GOT3 (cell line): ENCODE data around the gene PRR30.
"Not testable (repeated sequence)": the region's sequence is repeated elsewhere in the genome, so short reads cannot be mapped to it uniquely, and the experiment has no call there.

ENCODE experiments used
- DNase-seq: peaks from one replicate; lab custom pipeline; 2025; ENCODE audit warnings: mixed read lengths; lab: John Stamatoyannopoulos, UW

PRR30 gene

DNA sequence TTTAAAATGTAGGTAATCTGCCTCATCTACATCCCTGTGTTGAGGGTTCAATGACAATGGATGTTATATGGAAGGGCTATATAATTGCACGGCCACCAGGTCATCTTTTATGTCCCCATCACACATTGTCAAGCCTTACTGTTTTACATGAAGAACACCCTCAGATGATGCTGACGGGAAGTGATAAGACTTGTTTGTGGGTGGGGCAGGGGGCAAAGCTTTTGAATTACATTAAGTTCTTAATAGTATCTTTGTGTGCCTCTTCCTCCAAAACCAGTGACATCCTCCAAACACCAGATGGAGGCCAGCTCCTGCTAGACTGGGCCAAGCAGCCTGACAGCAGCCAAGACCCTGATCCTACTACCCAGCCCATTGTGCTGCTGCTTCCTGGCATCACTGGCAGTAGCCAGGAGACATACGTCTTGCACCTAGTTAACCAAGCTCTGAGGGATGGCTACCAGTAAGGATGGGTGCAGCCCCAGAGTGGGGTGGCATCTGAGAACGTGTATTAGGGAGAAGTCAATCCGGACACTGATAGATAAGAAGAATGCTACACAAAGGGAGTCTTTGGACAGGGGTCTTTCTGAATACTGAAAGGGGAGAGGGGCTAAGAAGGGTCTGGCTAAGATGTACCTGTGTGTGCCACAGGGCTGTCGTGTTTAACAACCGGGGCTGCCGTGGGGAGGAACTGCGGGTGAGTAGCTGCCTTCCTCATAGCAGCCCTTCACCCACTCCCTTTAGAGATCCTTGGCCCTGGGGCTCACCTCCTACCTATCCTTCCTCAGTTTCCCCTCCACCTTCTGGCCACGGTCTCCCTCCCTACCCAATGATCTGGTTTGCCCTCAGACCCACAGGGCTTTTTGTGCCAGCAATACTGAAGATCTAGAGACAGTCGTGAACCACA lies 10.3 kb downstream of the PRR30 start:
- DNase-seq, result no peak

GRCh38 chr2:27127883-27128667 lies 11.1 kb downstream of the PRR30 start:
- DNase-seq, result no peak

DNA sequence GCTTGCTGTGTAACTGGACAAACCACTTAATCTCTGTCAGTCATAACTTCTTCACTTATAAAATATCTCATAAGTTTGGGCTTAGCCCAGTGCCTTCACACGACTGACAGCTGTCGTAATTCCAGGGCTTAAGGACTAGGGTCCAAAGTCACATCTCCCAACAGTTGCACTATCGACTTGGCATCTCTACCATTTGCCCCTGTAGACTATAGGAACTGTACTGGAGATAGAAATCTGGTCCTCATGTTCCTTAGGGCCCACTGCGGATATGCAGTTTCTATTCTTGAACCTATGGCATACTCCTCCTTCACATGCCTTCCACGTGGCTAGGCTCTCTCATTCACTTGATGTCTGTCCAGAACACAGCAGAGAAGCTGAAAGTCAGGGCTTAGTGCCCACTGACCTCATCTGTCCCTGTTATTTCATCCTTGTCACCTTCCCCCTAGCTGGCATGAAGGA lies 12.9 kb downstream of the PRR30 start:
- DNase-seq, result no peak

DNA sequence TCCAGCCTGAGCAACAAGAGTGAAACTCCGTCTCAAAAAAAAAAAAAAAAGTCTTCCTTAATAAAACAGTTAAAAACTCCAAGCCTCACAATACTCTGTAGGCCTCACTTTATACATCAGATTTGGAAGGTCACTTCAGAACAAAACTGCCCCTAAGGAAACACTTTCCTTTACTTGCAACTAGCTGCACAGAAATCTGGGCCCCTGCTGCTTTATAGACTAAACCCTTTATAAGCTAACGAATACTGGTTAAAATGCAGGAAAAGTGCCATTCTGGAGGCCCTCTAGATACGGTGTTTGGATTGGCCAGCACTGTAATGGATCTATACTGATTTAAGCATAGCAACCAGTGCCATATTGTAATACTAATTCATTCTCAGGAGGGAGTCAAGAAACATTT lies 14.1 kb downstream of the PRR30 start:
- DNase-seq, result no peak

GRCh38 chr2:27123302-27124150 lies 15.7 kb downstream of the PRR30 start, which contains the start of gene ABHD1:
Gene ABHD1 (plus strand): TSS chr2:27123815. CDS start chr2:27123949, 134 bp downstream.
- no peak for DNase-seq

- no peak for DNase-seq
These were observed 16.4 kb downstream of the PRR30 start for GRCh38 chr2:27122791-27123190.

- DNase-seq, result no peak
These were observed 17.3 kb downstream of the PRR30 start for GRCh38 chr2:27121906-27122305.

GRCh38 chr2:27119330-27119670 lies 19.9 kb downstream of the PRR30 start:
- DNase-seq, result not testable (repeated sequence)

- DNase-seq, result no peak
These were observed 20.5 kb downstream of the PRR30 start, which contains the start of gene CGREF1 for GRCh38 chr2:27118525-27119329. Gene CGREF1 (minus strand): TSS chr2:27119128. CDS start chr2:27104366, 14,762 bp downstream.

DNA sequence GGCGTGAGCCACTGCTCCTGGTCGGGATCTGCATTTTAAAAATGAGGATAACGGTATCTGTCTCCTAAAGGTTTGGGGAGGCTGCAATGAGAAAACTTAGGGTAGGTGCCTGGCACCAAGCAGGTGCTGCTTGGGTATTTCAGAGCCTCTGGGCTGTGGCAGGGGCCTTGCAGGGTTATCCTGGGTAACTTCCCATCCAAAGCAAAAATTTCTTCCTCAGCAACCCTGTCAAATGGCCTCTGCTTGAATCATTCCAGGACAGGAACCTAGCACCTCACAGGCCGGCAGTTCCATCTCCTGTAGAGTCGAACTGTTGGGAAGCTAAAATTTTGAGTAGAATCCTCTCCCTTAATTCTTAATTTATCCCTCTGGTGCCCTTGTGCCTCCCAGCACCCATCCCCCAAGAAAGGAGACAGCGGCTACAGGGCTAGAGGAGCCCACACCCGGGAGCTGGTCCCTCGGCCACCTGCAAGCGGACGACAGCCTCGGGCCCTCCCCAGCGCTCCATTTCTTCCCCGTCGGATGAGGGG lies 21.1 kb downstream of the PRR30 start:
- no peak for DNase-seq

- DNase-seq, result no peak
These were observed 23.7 kb downstream of the PRR30 start for GRCh38 chr2:27115519-27115918.

GRCh38 chr2:27111392-27112078 lies 27.7 kb downstream of the PRR30 start:
- DNase-seq, result not testable (repeated sequence)

DNA sequence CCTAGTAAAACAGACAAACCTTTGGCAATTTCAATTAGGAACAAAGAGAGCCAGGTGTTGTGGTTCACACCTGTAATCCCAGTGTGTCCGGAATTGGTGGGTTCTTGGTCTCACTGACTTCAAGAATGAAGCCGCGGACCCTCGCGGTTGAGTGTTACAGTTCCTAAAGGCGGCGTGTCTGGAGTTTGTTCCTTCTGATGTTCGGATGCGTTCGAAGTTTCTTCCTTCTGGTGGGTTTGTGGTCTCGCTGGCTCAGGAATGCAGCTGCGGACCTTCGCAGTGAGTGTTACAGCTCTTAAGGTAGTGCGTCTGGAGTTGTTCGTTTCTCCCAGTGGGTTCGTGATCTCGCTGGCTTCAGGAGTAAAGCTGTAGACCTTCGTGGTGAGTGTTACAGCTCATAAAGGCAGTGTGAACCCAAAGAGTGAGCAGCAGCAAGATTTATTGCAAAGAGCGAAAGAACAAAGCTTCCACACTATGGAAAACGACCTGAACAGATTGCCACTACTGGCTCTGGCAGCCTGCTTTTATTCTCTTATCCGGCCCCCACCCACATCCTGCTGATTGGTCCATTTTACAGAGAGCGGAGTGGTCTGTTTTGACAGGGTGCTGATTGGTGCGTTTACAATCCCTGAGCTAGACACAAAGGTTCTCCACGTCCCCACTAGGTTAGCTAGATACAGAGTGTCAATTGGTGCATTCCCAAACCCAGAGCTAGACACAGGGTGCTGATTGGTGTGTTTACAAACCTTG lies 28.4 kb downstream of the PRR30 start:
- DNase-seq, result not testable (repeated sequence)

GRCh38 chr2:27109083-27109482 lies 30.1 kb downstream of the PRR30 start:
- no peak for DNase-seq

DNA sequence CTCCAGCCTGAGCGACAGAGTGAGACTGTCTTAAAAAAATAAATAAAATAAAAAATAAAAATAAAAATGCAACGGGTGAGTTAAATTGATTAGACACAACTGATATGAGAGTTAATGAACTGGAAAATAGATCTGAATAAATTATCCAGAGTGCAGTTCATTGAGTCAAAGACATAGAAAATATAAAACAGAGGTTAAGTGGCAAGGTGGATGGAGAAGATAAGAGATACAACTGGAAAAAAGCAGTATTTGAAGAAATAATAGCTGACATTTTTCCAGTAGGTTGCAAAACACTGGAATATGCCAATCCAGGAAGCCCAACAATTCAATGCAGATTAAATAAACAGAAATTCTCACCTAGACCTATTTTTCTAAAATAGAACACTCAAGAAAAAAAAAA lies 31.0 kb downstream of the PRR30 start:
- DNase-seq, result no peak

GRCh38 chr2:27105981-27106380 lies 33.2 kb downstream of the PRR30 start:
- no peak for DNase-seq

DNA sequence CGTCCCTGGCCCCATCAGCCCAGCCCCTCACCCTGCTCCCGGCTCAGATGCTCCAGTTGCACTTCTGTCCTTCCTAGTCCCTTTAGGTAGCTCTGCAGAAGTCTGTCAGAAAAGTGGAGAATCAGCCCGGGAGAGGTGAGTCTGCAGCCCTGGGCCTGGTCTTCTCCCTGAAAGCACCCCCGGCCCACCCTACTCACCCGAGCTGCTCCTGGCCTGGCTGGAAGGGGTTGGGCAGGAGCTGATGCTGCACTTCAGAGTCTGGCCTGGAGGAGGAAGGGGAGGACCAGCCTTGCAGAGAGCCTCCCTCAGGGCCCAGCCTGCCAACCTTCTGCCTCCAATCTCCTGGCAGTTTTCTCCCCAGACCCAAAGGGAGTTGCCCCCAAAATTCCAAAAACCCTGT lies 36.9 kb downstream of the PRR30 start:
- no peak for DNase-seq

- DNase-seq, result no peak
These were observed 39.2 kb downstream of the PRR30 start for GRCh38 chr2:27100036-27100435.

GRCh38 chr2:27099334-27099955 lies 39.8 kb downstream of the PRR30 start:
- DNase-seq, result no peak
